BE2C (cell line): ENCODE results near the gene ATP2A3.

Source experiments
- DNase-seq: peaks from one replicate; pipeline ENCODE4 v3.0.0-alpha.2; 2020
- H3K27me3 ChIP-seq: fragments of 250-450 bp; sonication (Bioruptor Pico); 2 replicates; pipeline ENCODE4 v1.5.1; 2020; ENCODE audit warnings: mild to moderate bottlenecking
- H3K36me3 ChIP-seq: fragments of 250-450 bp; sonication (Bioruptor Pico); 2 replicates; pipeline ENCODE4 v1.5.1; 2020; ENCODE audit warnings: mild to moderate bottlenecking
- H3K4me1 ChIP-seq: fragments of 250-450 bp; sonication (Bioruptor Pico); 2 replicates; pipeline ENCODE4 v1.5.1; 2020
- H3K4me3 ChIP-seq: 2 replicates; pipeline ENCODE4 v1.5.1; 2011; ENCODE audit warnings: low read depth, low read length
- H3K9me3 ChIP-seq: fragments of 250-450 bp; sonication (Bioruptor Pico); 2 replicates; pipeline ENCODE4 v1.5.1; 2020
- CTCF ChIP-seq: IDR thresholded peaks from 2 replicates; pipeline ENCODE4 v1.5.1; 2012; ENCODE audit warnings: mild to moderate bottlenecking, low read depth, low read length

The ATP2A3 gene

GRCh38 chr17:3935140-3935542, 29.1 kb downstream of the ATP2A3 start:
- H3K36me3 ChIP-seq = no peaks in the 10 kb centered on the region
- H3K9me3 ChIP-seq = no peaks in the 10 kb centered on the region
- no peaks in the 10 kb centered on the region for H3K27me3 ChIP-seq
- DNase-seq = peak; percentile 76
- H3K4me1 ChIP-seq = no peaks in the 10 kb centered on the region
- TF ChIP-seq CTCF = peak; percentile 80
- no peak overlapping the region for H3K4me3 ChIP-seq

- no peaks in the 10 kb centered on the region for H3K9me3 ChIP-seq
Measured at GRCh38 chr17:3929764-3930163, 34.5 kb downstream of the ATP2A3 start.

GRCh38 chr17:3929181-3929580, 35.1 kb downstream of the ATP2A3 start:
- Histone ChIP-seq H3K9me3 (no peaks in the 10 kb centered on the region), H3K4me1 (no peaks in the 10 kb centered on the region), H3K27me3 (no peaks in the 10 kb centered on the region), H3K4me3 (no peak overlapping the region), H3K36me3 (no peaks in the 10 kb centered on the region)
- DNase-seq = no peak
- TF ChIP-seq CTCF = no peak

More at GRCh38 chr17:3929764-3930163, 34.5 kb downstream of the ATP2A3 start:
- H3K27me3 ChIP-seq = no peaks in the 10 kb centered on the region
- TF ChIP-seq CTCF = no peak
- DNase-seq = no peak
- H3K36me3 ChIP-seq = no peaks in the 10 kb centered on the region
- H3K4me1 ChIP-seq = no peaks in the 10 kb centered on the region
- no peak overlapping the region for H3K4me3 ChIP-seq

GRCh38 chr17:3928406-3928805, 35.8 kb downstream of the ATP2A3 start:
- no peaks in the 10 kb centered on the region for H3K9me3 ChIP-seq
- H3K36me3 ChIP-seq = no peaks in the 10 kb centered on the region
- no peaks in the 10 kb centered on the region for H3K27me3 ChIP-seq
- DNase-seq = no peak
- H3K4me1 ChIP-seq = no peaks in the 10 kb centered on the region
- no peak for TF ChIP-seq CTCF
- no peak overlapping the region for H3K4me3 ChIP-seq

DNA sequence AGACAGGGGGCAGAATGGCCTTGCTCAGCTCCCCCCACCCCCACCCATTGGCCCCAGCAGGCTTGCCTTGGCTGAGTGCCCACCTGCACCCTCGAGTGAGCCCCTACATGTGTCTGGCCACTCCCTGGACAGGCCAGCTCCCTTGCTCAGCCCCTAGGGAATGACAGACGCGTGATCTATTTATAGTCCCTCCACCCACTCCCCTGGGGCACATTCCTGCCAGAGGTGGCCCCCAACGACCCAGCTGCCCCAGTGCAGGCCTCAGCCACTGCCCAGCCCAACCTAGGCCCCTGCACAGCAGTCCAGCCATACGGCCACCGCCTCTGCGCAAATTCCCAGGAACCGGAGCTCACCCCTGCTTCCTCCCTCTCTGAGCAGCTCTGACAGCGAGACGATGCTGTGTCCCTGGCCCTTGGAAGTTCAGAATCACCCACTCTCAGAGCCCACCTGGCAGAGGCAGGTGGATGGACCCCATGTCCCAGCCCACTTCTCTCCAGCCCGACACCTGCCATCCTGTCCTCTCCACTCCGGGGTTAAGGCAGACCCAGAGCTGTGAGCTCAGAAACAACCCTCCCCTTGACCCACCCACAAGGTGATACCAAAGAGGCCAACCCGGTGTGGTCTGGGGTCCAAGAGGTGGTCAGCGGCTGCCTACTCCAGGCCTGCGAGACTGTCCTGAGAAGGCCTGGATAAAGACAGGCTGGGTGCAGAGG, 36.5 kb downstream of the ATP2A3 start:
- no peaks in the 10 kb centered on the region for H3K36me3 ChIP-seq
- no peaks in the 10 kb centered on the region for H3K9me3 ChIP-seq
- H3K27me3 ChIP-seq = no peaks in the 10 kb centered on the region
- no peak for TF ChIP-seq CTCF
- peak; percentile 32 for DNase-seq
- H3K4me3 ChIP-seq = no peak overlapping the region
- H3K4me1 ChIP-seq = no peaks in the 10 kb centered on the region

DNA sequence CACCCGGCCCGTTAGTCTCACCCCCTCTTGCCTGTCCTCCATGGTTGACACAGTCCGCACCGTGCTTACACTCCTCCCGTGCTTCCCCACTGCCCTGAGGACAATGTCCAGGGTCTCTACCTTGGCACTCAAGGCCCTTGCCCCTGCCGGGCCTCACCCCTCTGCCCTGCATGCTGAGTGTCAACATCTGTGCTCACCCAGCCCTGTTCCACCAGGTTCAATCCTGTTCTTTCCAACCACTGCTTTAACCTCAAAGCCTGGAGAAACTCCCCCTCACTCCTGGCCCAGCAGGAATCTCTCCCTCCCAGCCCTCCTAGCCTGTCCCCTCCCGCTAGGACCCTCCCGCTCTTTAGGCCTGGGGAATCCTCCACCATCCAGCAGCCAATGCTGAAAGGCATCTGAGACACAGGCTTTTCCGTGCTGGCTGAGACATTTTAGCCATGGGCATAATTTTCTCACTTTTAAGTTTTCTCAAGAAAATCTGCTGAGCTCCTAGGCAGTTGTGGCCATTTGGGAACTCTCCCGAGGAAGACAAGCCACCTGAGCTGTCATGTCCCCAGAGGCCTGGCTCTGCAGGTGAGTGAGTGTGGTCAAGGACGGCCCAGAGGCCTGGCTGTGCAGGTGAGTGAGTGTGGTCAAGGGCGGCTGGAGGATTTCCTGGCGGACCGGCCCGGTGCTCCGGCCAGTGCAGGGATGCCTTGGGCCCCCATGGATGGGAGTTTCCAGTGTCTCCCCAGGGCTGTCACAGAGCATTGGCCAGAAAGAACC, 37.2 kb downstream of the ATP2A3 start:
- H3K4me1 ChIP-seq = no peaks in the 10 kb centered on the region
- no peak for DNase-seq
- H3K9me3 ChIP-seq = no peaks in the 10 kb centered on the region
- no peaks in the 10 kb centered on the region for H3K27me3 ChIP-seq
- no peak for TF ChIP-seq CTCF
- H3K36me3 ChIP-seq = no peaks in the 10 kb centered on the region
- H3K4me3 ChIP-seq = no peak overlapping the region
